Neural progenitor cell (in vitro differentiated cells): ENCODE results near the gene GPR84. TPM values are rescaled to one million over a fixed set of nuclear protein-coding genes. Genes with fewer than 3 reads are reported as not detected.
A peak's percentile ranks its signal among the peaks of the same experiment; 100 is the strongest.

Experiments
- DNase-seq: peaks from one replicate; pipeline ENCODE4 v3.0.0-alpha.2; 2016; ENCODE audit warnings: low spot score
- H2AFZ ChIP-seq: fragments of 200-600 bp; sonication (generic); replicated peaks from 2 replicates; pipeline ENCODE4 v1.6.1; 2016; ENCODE audit warnings: antibody characterized with exemption
- H3F3A ChIP-seq: fragments of 200-600 bp; sonication (generic); 2 replicates; pipeline ENCODE4 v1.6.1; 2016; ENCODE audit warnings: antibody characterized with exemption, low read depth
- H3K27ac ChIP-seq: fragments of 200-600 bp; sonication (generic); 2 replicates; pipeline ENCODE4 v1.5.1; 2016; ENCODE audit warnings: mild to moderate bottlenecking
- H3K27me3 ChIP-seq: fragments of 200-600 bp; sonication (generic); 2 replicates; pipeline ENCODE4 v1.6.1; 2016; ENCODE audit warnings: mild to moderate bottlenecking, moderate library complexity
- H3K36me3 ChIP-seq: fragments of 200-600 bp; sonication (generic); 2 replicates; pipeline ENCODE4 v1.5.1; 2016
- H3K4me1 ChIP-seq: fragments of 200-600 bp; sonication (generic); 2 replicates; pipeline ENCODE4 v1.6.1; 2016; ENCODE audit warnings: mixed run types
- H3K4me2 ChIP-seq: fragments of 200-600 bp; sonication (generic); 2 replicates; pipeline ENCODE4 v1.6.1; 2016
- H3K4me3 ChIP-seq: fragments of 200-600 bp; sonication (generic); 2 replicates; pipeline ENCODE4 v1.5.1; 2016
- H3K79me2 ChIP-seq: fragments of 200-600 bp; sonication (generic); 2 replicates; pipeline ENCODE4 v1.6.1; 2016; ENCODE audit warnings: low read depth
- H3K9ac ChIP-seq: fragments of 200-600 bp; sonication (generic); 2 replicates; pipeline ENCODE4 v1.6.1; 2016
- H3K9me3 ChIP-seq: fragments of 200-600 bp; sonication (generic); 2 replicates; pipeline ENCODE4 v1.5.1; 2016; ENCODE audit warnings: low read depth
- H4K20me1 ChIP-seq: fragments of 200-600 bp; sonication (generic); 2 replicates; pipeline ENCODE4 v1.6.1; 2016; ENCODE audit warnings: low read depth
- H3K27ac Mint-ChIP-seq: 3 replicates; pipeline ENCODE4 v1.8.0; 2021; ENCODE audit warnings: mixed read lengths
- H3K27me3 Mint-ChIP-seq: 2 replicates; pipeline ENCODE4 v1.8.0; 2022; ENCODE audit warnings: low read depth, mild to moderate bottlenecking, inconsistent platforms, moderate library complexity, mixed read lengths; ENCODE audit not compliant: insufficient read depth
- H3K36me3 Mint-ChIP-seq: 3 replicates; pipeline ENCODE4 v1.8.0; 2021; ENCODE audit warnings: mixed read lengths
- H3K4me1 Mint-ChIP-seq: 3 replicates; pipeline ENCODE4 v1.8.0; 2021; ENCODE audit warnings: mixed read lengths
- H3K4me3 Mint-ChIP-seq: 3 replicates; pipeline ENCODE4 v1.8.0; 2021; ENCODE audit warnings: mild to moderate bottlenecking, moderate library complexity, mixed read lengths
- H3K9me3 Mint-ChIP-seq: 3 replicates; pipeline ENCODE4 v1.8.0; 2020; ENCODE audit warnings: mixed read lengths
- CTCF ChIP-seq: fragments of 200-600 bp; sonication (generic); IDR thresholded peaks from 2 replicates; pipeline ENCODE4 v1.5.1; 2017; ENCODE audit warnings: antibody characterized with exemption, mild to moderate bottlenecking
- EZH2 ChIP-seq: fragments of 200-600 bp; sonication (generic); IDR thresholded peaks from 2 replicates; pipeline ENCODE4 v1.6.1; 2017; ENCODE audit warnings: antibody characterized with exemption, mild to moderate bottlenecking, moderate library complexity
- EZH2phosphoT487 ChIP-seq: fragments of 200-600 bp; sonication (generic); IDR thresholded peaks from 2 replicates; pipeline ENCODE4 v1.6.1; 2017; ENCODE audit warnings: antibody characterized with exemption
- total RNA-seq: library from RNA; depleted of rRNA; stranded (reverse); fragments of >200 nt; gene quantifications from 2 replicates; pipeline ENCODE4 v1.2.3, GENCODE V29; 2015; ENCODE audit warnings: low replicate concordance

The GPR84 gene
- total RNA-seq, 1 donor from 2014 or later = not detected

- no peak for DNase-seq
- Histone ChIP-seq H3K36me3 (no peaks in the 10 kb centered on the region), H3K79me2 (no peaks in the 10 kb centered on the region), H3K4me2 (no peak overlapping the region), H3K4me3 (no peak overlapping the region), H3K4me1 (peaks cover 16% of the 10 kb centered on the region), H3K27me3 (peaks cover 18% of the 10 kb centered on the region), H3F3A (peaks cover 14% of the 10 kb centered on the region), H4K20me1 (peaks cover 69% of the 10 kb centered on the region), H3K27ac (no peak overlapping the region), H2AFZ (no peak overlapping the region), H3K9ac (no peak overlapping the region), H3K9me3 (no peaks in the 10 kb centered on the region)
- Mint-ChIP-seq H3K27ac (no peak overlapping the region), H3K4me1 (peaks cover 38% of the 10 kb centered on the region), H3K27me3 (peaks cover 8% of the 10 kb centered on the region), H3K4me3 (no peak overlapping the region), H3K36me3 (peaks cover 15% of the 10 kb centered on the region), H3K9me3 (no peaks in the 10 kb centered on the region)
- no peak for TF ChIP-seq CTCF
Measured at GRCh38 chr12:54372113-54372806, 8.0 kb upstream of the GPR84 start.

GRCh38 chr12:54371328-54372112, 7.2 kb upstream of the GPR84 start:
- Histone ChIP-seq H3K4me3 (no peak overlapping the region), H3K79me2 (no peaks in the 10 kb centered on the region), H3K4me1 (peaks cover 16% of the 10 kb centered on the region), H3K9ac (no peak overlapping the region), H3F3A (peaks cover 14% of the 10 kb centered on the region), H3K27me3 (peaks cover 18% of the 10 kb centered on the region), H3K9me3 (no peaks in the 10 kb centered on the region), H3K27ac (no peak overlapping the region), H3K36me3 (no peaks in the 10 kb centered on the region), H3K4me2 (no peak overlapping the region), H2AFZ (no peak overlapping the region), H4K20me1 (peaks cover 62% of the 10 kb centered on the region)
- no peak overlapping the region for H3K4me3 Mint-ChIP-seq
- H3K27me3 Mint-ChIP-seq = peaks cover 9% of the 10 kb centered on the region
- H3K4me1 Mint-ChIP-seq = peaks cover 32% of the 10 kb centered on the region
- TF ChIP-seq EZH2phosphoT487 (no peak), CTCF (no peak), EZH2 (no peak)
- no peak overlapping the region for H3K27ac Mint-ChIP-seq
- no peak for DNase-seq
- no peaks in the 10 kb centered on the region for H3K9me3 Mint-ChIP-seq
- peaks cover 9% of the 10 kb centered on the region for H3K36me3 Mint-ChIP-seq

- Histone ChIP-seq H3K79me2 (no peaks in the 10 kb centered on the region), H3K9me3 (no peaks in the 10 kb centered on the region), H3K27ac (no peak overlapping the region), H4K20me1 (peaks cover 50% of the 10 kb centered on the region), H3K4me1 (peaks cover 16% of the 10 kb centered on the region), H3K9ac (no peak overlapping the region), H2AFZ (no peak overlapping the region), H3K4me3 (peak overlapping the region; percentile 19), H3K36me3 (no peaks in the 10 kb centered on the region), H3K4me2 (peak overlapping the region; percentile 60), H3K27me3 (peaks cover 18% of the 10 kb centered on the region), H3F3A (peaks cover 14% of the 10 kb centered on the region)
- Mint-ChIP-seq H3K9me3 (no peaks in the 10 kb centered on the region), H3K36me3 (peaks cover 9% of the 10 kb centered on the region), H3K4me3 (peak overlapping the region; percentile 35), H3K27me3 (peaks cover 9% of the 10 kb centered on the region), H3K27ac (no peak overlapping the region), H3K4me1 (peaks cover 29% of the 10 kb centered on the region)
- peak; percentile 92 for DNase-seq
- no peak for TF ChIP-seq EZH2
- TF ChIP-seq CTCF = peak; percentile 82
Measured at GRCh38 chr12:54370171-54370730, 6.0 kb upstream of the GPR84 start.
